HCT116 (cell line): Measurements from ENCODE around the gene NCKAP5. TPM values are rescaled to one million over a fixed set of nuclear protein-coding genes. Genes with fewer than 3 reads are reported as not detected.

Experiments used
- ATAC-seq: fragments of 200-7000 bp; cut with Tn5 transposase; 2 replicates; pipeline ENCODE4 v1.9.1; 2020; ENCODE audit warnings: mild to moderate bottlenecking, moderate library complexity
- BruUV-seq: library from RNA; stranded (reverse); fragments of 400-500 nt; replicated peaks from 2 replicates; lab custom pipeline; 2021; lab: Mats Ljungman, UMichigan
- CTCF ChIA-PET: fragments of 300-600 bp; sonication (Branson Sonifier 250); formaldehyde crosslinking; loops from one replicate; lab custom pipeline; 2021; ENCODE audit warnings: antibody characterized with exemption; lab: Charles Lee
- POLR2A ChIA-PET: fragments of 300-600, 350-600 bp; sonication (Branson Sonifier 250); formaldehyde crosslinking; loops from one replicate; lab custom pipeline; 2021; ENCODE audit warnings: antibody characterized with exemption; lab: Charles Lee
- RAD21 ChIA-PET, 2 experiments: fragments of 300-600 bp; sonication (Branson Sonifier 250); formaldehyde crosslinking; loops; one replicate each; lab custom pipeline; 2023; ENCODE audit warnings: low total read pairs in 2 of 2; ENCODE audit not compliant: uncharacterized antibody in 2 of 2, unreplicated experiment in 2 of 2, low non-redundant PET in 1 of 2; lab: Charles Lee
- DNase-seq: peaks from one replicate; pipeline ENCODE4 v3.0.0-alpha.2; 2010; ENCODE audit warnings: low read depth, low spot score
- H2AFZ ChIP-seq: fragments of 200-600 bp; shearing (Covaris generic), sonication (generic); 2 replicates; pipeline ENCODE4 v1.6.1; 2017; ENCODE audit warnings: low read depth, mixed run types, mixed read lengths, antibody characterized with exemption, low read length; ENCODE audit not compliant: poor library complexity, severe bottlenecking
- H3K27ac ChIP-seq: 2 replicates; pipeline ENCODE4 v1.5.1; 2012; ENCODE audit warnings: low read depth, low read length
- H3K27me3 ChIP-seq: fragments of 200-600 bp; sonication (generic); 2 replicates; pipeline ENCODE4 v1.6.1; 2016; ENCODE audit warnings: mixed run types, low read length, mixed read lengths; ENCODE audit not compliant: insufficient read depth
- H3K36me3 ChIP-seq, 2 experiments: fragments of 200-500 bp in 1 of 2; fragments of 200-600 bp in 1 of 2; sonication (Bioruptor generic) in 1 of 2; sonication (generic) in 1 of 2; 2 replicates each; pipeline versions ENCODE4 v1.5.1 to v1.6.1; 2014 to 2016; ENCODE audit warnings: low read length in 2 of 2, inconsistent platforms in 1 of 2, mixed read lengths in 1 of 2, mixed run types in 1 of 2; ENCODE audit not compliant: insufficient read depth in 2 of 2, control insufficient read depth in 1 of 2
- H3K4me1 ChIP-seq, 2 experiments: fragments of 200-600 bp in 1 of 2; sonication (generic) in 1 of 2; 2 replicates each; pipeline versions ENCODE4 v1.5.1 to v1.6.1; 2012 to 2017; ENCODE audit warnings: low read length in 2 of 2, inconsistent platforms in 1 of 2, mild to moderate bottlenecking in 1 of 2, mixed read lengths in 1 of 2, mixed run types in 1 of 2, moderate library complexity in 1 of 2; ENCODE audit not compliant: insufficient read depth in 2 of 2, control insufficient read depth in 1 of 2
- H3K4me2 ChIP-seq: fragments of 200-600 bp; sonication (generic); 2 replicates; pipeline ENCODE4 v1.6.1; 2017; ENCODE audit warnings: mixed run types, low read length, mixed read lengths
- H3K4me3 ChIP-seq, 2 experiments: fragments of 200-600 bp in 1 of 2; sonication (generic) in 1 of 2; replicated peaks in 1 of 2; 2 replicates each; pipeline ENCODE4 v1.5.1; 2011 to 2016; ENCODE audit warnings: low read length in 2 of 2, control low read depth in 1 of 2, low read depth in 1 of 2, mild to moderate bottlenecking in 1 of 2, mixed read lengths in 1 of 2, mixed run types in 1 of 2
- H3K79me2 ChIP-seq: fragments of 200-600 bp; sonication (generic); 2 replicates; pipeline ENCODE4 v1.6.1; 2017; ENCODE audit warnings: mild to moderate bottlenecking, mixed run types, low read length, moderate library complexity, mixed read lengths; ENCODE audit not compliant: insufficient read depth
- H3K9ac ChIP-seq: fragments of 200-600 bp; sonication (generic); 2 replicates; pipeline ENCODE4 v1.6.1; 2016; ENCODE audit warnings: low read length, mixed read lengths
- H3K9me2 ChIP-seq: fragments of 200-600 bp; sonication (generic), shearing (Covaris generic); 2 replicates; pipeline ENCODE4 v1.6.1; 2017; ENCODE audit warnings: mixed run types, mild to moderate bottlenecking, moderate library complexity; ENCODE audit not compliant: insufficient read depth
- H3K9me3 ChIP-seq, 2 experiments: fragments of 200-500 bp in 1 of 2; fragments of 200-600 bp in 1 of 2; sonication (Bioruptor generic) in 1 of 2; sonication (generic) in 1 of 2; 2 replicates each; pipeline ENCODE4 v1.6.1; 2014 to 2017; ENCODE audit warnings: low read length in 2 of 2, mixed read lengths in 2 of 2, inconsistent platforms in 1 of 2, low read depth in 1 of 2, mild to moderate bottlenecking in 1 of 2, mixed run types in 1 of 2, moderate library complexity in 1 of 2; ENCODE audit not compliant: control insufficient read depth in 1 of 2, insufficient read depth in 1 of 2
- H4K20me1 ChIP-seq: fragments of 200-600 bp; sonication (generic), shearing (Covaris generic); 2 replicates; pipeline ENCODE4 v1.6.1; 2017; ENCODE audit warnings: mixed run types, mild to moderate bottlenecking, moderate library complexity; ENCODE audit not compliant: insufficient read depth
- CBX3 ChIP-seq: IDR thresholded peaks from 2 replicates; pipeline ENCODE4 v1.6.1; 2012; ENCODE audit warnings: low read depth
- CEBPB ChIP-seq: IDR thresholded peaks from 2 replicates; pipeline ENCODE4 v1.6.1; 2012; ENCODE audit warnings: low read depth
- CTCF ChIP-seq, 3 experiments: fragments of 200-600 bp in 1 of 3; sonication (generic) in 1 of 3; IDR thresholded peaks in 2 of 3; conservative IDR thresholded peaks in 1 of 3; 2 replicates each; pipeline ENCODE4 v1.5.1; 2012 to 2017; ENCODE audit warnings: low read depth in 2 of 3, low read length in 2 of 3, antibody characterized with exemption in 1 of 3, borderline replicate concordance in 1 of 3, control low read depth in 1 of 3, mild to moderate bottlenecking in 1 of 3, mixed read lengths in 1 of 3, mixed run types in 1 of 3, moderate library complexity in 1 of 3; ENCODE audit not compliant: insufficient read depth in 1 of 3
- EGR1 ChIP-seq: IDR thresholded peaks from 2 replicates; pipeline ENCODE4 v1.6.1; 2012; ENCODE audit warnings: low read depth
- ELF1 ChIP-seq: IDR thresholded peaks from 2 replicates; pipeline ENCODE4 v1.6.1; 2012; ENCODE audit warnings: low read depth, borderline replicate concordance
- JUND ChIP-seq: IDR thresholded peaks from 2 replicates; pipeline ENCODE4 v1.6.1; 2012
- POLR2AphosphoS5 ChIP-seq: IDR thresholded peaks from 2 replicates; pipeline ENCODE4 v1.6.1; 2011; ENCODE audit warnings: mild to moderate bottlenecking, low read depth, low read length, moderate library complexity
- RAD21 ChIP-seq: IDR thresholded peaks from 2 replicates; pipeline ENCODE4 v1.6.1; 2012; ENCODE audit warnings: low read depth, mild to moderate bottlenecking
- REST ChIP-seq: IDR thresholded peaks from 2 replicates; pipeline ENCODE4 v1.6.1; 2012; ENCODE audit warnings: low read depth
- SP1 ChIP-seq: IDR thresholded peaks from 2 replicates; pipeline ENCODE4 v1.6.1; 2012; ENCODE audit warnings: low read depth
- SRF ChIP-seq: IDR thresholded peaks from 2 replicates; pipeline ENCODE4 v1.6.1; 2012; ENCODE audit warnings: low read depth
- TCF7L2 ChIP-seq: IDR thresholded peaks from 2 replicates; pipeline ENCODE4 v1.7.0; 2011; ENCODE audit warnings: borderline replicate concordance, inconsistent platforms; ENCODE audit not compliant: insufficient read depth, insufficient read length; ENCODE audit errors: extremely low read depth
- YY1 ChIP-seq: IDR thresholded peaks from 2 replicates; pipeline ENCODE4 v1.6.1; 2011; ENCODE audit warnings: low read length, low read depth, moderate library complexity, mild to moderate bottlenecking; ENCODE audit not compliant: insufficient replicate concordance; ENCODE audit errors: extremely low read depth
- ZFX ChIP-seq: fragments of 450-650 bp; IDR thresholded peaks from 2 replicates; pipeline ENCODE4 v1.6.1; 2017
- intact Hi-C: fragments of 100-400 bp; cut with micrococcal nuclease; formaldehyde crosslinking; loops from 2 replicates; pipeline ENCODE4 v1.10.0; 2022
- total RNA-seq: library from RNA; stranded (reverse); gene quantifications from one replicate; pipeline ENCODE4 v1.2.1, GENCODE V29; 2021; ENCODE audit not compliant: unreplicated experiment
- TF ChIP-seq, protein P1 (sequence below): IDR thresholded peaks from 2 replicates; pipeline ENCODE4 v1.6.1; 2012

The NCKAP5 gene
- total RNA-seq, 1 experiment from 2014 or later, result 0.30 TPM

DNA sequence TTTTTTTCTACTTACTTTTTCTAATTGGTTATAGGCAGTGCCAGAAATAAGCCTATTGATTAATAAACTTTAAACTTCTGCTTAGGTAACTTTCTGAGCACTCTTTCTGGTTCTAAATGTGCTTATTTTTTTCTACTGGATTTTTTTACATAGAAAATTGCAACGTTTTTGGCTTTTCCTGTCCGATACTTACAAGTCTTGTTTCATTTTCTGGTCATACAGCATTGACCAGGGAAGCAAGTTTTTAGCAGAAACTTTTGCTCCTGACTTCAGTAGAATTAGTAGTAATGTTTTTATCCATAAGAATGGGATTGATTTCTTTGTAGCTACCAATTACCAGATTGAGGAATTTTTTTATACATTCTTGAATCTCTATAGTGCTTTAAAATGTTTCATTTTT, 36.9 kb downstream of the NCKAP5 start:
- no peak overlapping the region for H2AFZ ChIP-seq
- intact Hi-C loops, result no loop called here
- ChIA-PET RAD21 (no interaction called here), POLR2A (no interaction called here), CTCF (no interaction called here)
- no peaks in the 10 kb centered on the region for H3K79me2 ChIP-seq
- no peak for DNase-seq
- no peaks in the 10 kb centered on the region for H3K9me2 ChIP-seq
- BruUV-seq, result no TSS peak
- H4K20me1 ChIP-seq, result no peaks in the 10 kb centered on the region
- no peaks in the 10 kb centered on the region for H3K27me3 ChIP-seq
- ATAC-seq, result no peak
- H3K4me1 ChIP-seq, result no peaks in the 10 kb centered on the region
- no peaks in the 10 kb centered on the region for H3K36me3 ChIP-seq
- no peak overlapping the region for H3K9ac ChIP-seq
- H3K4me2 ChIP-seq, result no peak overlapping the region
- no peak overlapping the region for H3K4me3 ChIP-seq
- no peak for TF ChIP-seq ELF1
- TF ChIP-seq YY1, result no peak
- no peak for TF ChIP-seq EGR1
- no peak for TF ChIP-seq RAD21
- no peak for TF ChIP-seq CBX3
- TF ChIP-seq CEBPB, result no peak
- no peak for TF ChIP-seq POLR2AphosphoS5
- no peak overlapping the region for H3K27ac ChIP-seq
- H3K9me3 ChIP-seq, result no peaks in the 10 kb centered on the region

DNA sequence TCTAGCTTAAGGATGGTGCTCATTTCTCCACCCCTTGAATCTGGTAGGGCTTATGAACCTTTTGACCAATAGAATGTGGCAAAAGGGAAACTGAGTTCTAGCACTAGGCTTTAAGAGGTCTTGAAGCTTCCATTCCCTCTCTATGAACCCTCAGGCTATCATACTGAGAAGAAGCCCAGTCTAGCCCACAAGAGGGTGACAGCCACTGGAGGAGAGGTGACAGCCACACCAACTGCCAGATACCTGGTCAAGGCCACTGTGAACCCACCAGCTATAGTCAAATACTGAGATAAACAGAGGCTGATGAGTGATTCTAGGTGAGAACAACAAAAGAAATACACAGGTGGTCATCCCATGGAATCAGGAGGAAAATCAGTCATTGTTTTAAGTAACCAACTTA, 37.6 kb downstream of the NCKAP5 start:
- Histone ChIP-seq H3K27ac (no peak overlapping the region), H3K9ac (no peak overlapping the region), H3K9me2 (no peaks in the 10 kb centered on the region), H3K79me2 (no peaks in the 10 kb centered on the region), H4K20me1 (no peaks in the 10 kb centered on the region), H3K4me2 (no peak overlapping the region), H3K4me3 (no peak overlapping the region), H3K9me3 (no peaks in the 10 kb centered on the region), H2AFZ (no peak overlapping the region), H3K4me1 (no peaks in the 10 kb centered on the region), H3K27me3 (no peaks in the 10 kb centered on the region), H3K36me3 (no peaks in the 10 kb centered on the region)
- ChIA-PET RAD21 (no interaction called here), POLR2A (no interaction called here), CTCF (no interaction called here)
- BruUV-seq, result no TSS peak
- intact Hi-C loops, result no loop called here
- ATAC-seq, result no peak
- DNase-seq, result no peak
- TF ChIP-seq EGR1, result no peak
- no peak for TF ChIP-seq JUND
- TF ChIP-seq CTCF (IDR thresholded peaks at IDR 0.05 in 2 of 3, conservative IDR thresholded peaks at IDR 0.05 in 1 of 3; ENCODE audit: borderline replicate concordance in 1 of 3, insufficient read depth in 1 of 3, low read depth in 2 of 3, low read length in 2 of 3), result no peak
- no peak for TF ChIP-seq ELF1
- no peak for TF ChIP-seq SP1
- TF ChIP-seq ZFX, result no peak
- TF ChIP-seq, protein P1, sequence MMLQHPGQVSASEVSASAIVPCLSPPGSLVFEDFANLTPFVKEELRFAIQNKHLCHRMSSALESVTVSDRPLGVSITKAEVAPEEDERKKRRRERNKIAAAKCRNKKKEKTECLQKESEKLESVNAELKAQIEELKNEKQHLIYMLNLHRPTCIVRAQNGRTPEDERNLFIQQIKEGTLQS, result no peak
- TF ChIP-seq CBX3, result no peak
- TF ChIP-seq TCF7L2, result no peak
- TF ChIP-seq SRF, result no peak
- TF ChIP-seq REST, result no peak
